ENCODE data around the gene ADAMTS7.
"Not testable (repeated sequence)": the region's sequence is repeated elsewhere in the genome, so short reads cannot be mapped to it uniquely, and the experiment has no call there.

ADAMTS7 gene

GRCh38 chr15:78840661-78841375 lies 29.6 kb upstream of the ADAMTS7 start:
- peak in 1 of 2 experiments; percentile 37 for DNase-seq (ENCODE audit: low spot score in 2 of 2)
- Histone ChIP-seq H3K27me3 (ENCODE audit: low read depth) (peaks cover 2% of the 10 kb centered on the region; the same call in 1 of the 2 replicates), H3K36me3 (replicated peaks) (no peaks in the 10 kb centered on the region), H3K4me1 (no peaks in the 10 kb centered on the region), H3K9me3 (no peaks in the 10 kb centered on the region), H3K4me3 (no peak overlapping the region)
- in situ Hi-C loops (cut with MboI; ENCODE audit: low sequenced_read_pairs) = no loop called here

GRCh38 chr15:78839151-78839550 lies 27.9 kb upstream of the ADAMTS7 start:
- H3K9me3 ChIP-seq; H3K27me3 ChIP-seq (ENCODE audit: low read depth); H3K36me3 ChIP-seq (replicated peaks); DNase-seq (ENCODE audit: low spot score in 2 of 2); H3K4me3 ChIP-seq; H3K4me1 ChIP-seq; in situ Hi-C loops (cut with MboI; ENCODE audit: low sequenced_read_pairs): not testable (repeated sequence)

- H3K27me3 ChIP-seq (ENCODE audit: low read depth) = no peaks in the 10 kb centered on the region
- in situ Hi-C loops (cut with MboI; ENCODE audit: low sequenced_read_pairs) = no loop called here
- no peak for DNase-seq (ENCODE audit: low spot score in 2 of 2)
- no peaks in the 10 kb centered on the region for H3K9me3 ChIP-seq
- no peak overlapping the region for H3K4me3 ChIP-seq
- no peaks in the 10 kb centered on the region for H3K4me1 ChIP-seq
- H3K36me3 ChIP-seq (replicated peaks) = no peaks in the 10 kb centered on the region
These were observed 27.2 kb upstream of the ADAMTS7 start for GRCh38 chr15:78838489-78838888.

- H3K4me1 ChIP-seq = no peaks in the 10 kb centered on the region
- H3K9me3 ChIP-seq = no peaks in the 10 kb centered on the region
- H3K36me3 ChIP-seq (replicated peaks) = no peaks in the 10 kb centered on the region
- no peak for DNase-seq (ENCODE audit: low spot score in 2 of 2)
- in situ Hi-C loops (cut with MboI; ENCODE audit: low sequenced_read_pairs) = no loop called here
- no peak overlapping the region for H3K4me3 ChIP-seq
- no peaks in the 10 kb centered on the region for H3K27me3 ChIP-seq (ENCODE audit: low read depth)
These were observed 26.3 kb upstream of the ADAMTS7 start for GRCh38 chr15:78837543-78837942.

GRCh38 chr15:78837131-78837530 lies 25.9 kb upstream of the ADAMTS7 start:
- H3K4me3 ChIP-seq = no peak overlapping the region
- no peaks in the 10 kb centered on the region for H3K36me3 ChIP-seq (replicated peaks)
- no peaks in the 10 kb centered on the region for H3K9me3 ChIP-seq
- no peak for DNase-seq (ENCODE audit: low spot score in 2 of 2)
- in situ Hi-C loops (cut with MboI; ENCODE audit: low sequenced_read_pairs) = no loop called here
- H3K27me3 ChIP-seq (ENCODE audit: low read depth) = no peaks in the 10 kb centered on the region
- H3K4me1 ChIP-seq = no peaks in the 10 kb centered on the region

GRCh38 chr15:78836333-78836732 lies 25.1 kb upstream of the ADAMTS7 start:
- no peaks in the 10 kb centered on the region for H3K27me3 ChIP-seq (ENCODE audit: low read depth)
- no peaks in the 10 kb centered on the region for H3K36me3 ChIP-seq (replicated peaks)
- no peak overlapping the region for H3K4me3 ChIP-seq
- no peak for DNase-seq (ENCODE audit: low spot score in 2 of 2)
- H3K4me1 ChIP-seq = no peaks in the 10 kb centered on the region
- in situ Hi-C loops (cut with MboI; ENCODE audit: low sequenced_read_pairs) = no loop called here
- no peaks in the 10 kb centered on the region for H3K9me3 ChIP-seq

GRCh38 chr15:78831229-78832207 lies 20.3 kb upstream of the ADAMTS7 start:
- H3K4me1 ChIP-seq = no peaks in the 10 kb centered on the region
- in situ Hi-C loops (cut with MboI; ENCODE audit: low sequenced_read_pairs) = no loop called here
- H3K4me3 ChIP-seq = no peak overlapping the region
- no peak for DNase-seq (ENCODE audit: low spot score in 2 of 2)
- H3K9me3 ChIP-seq = no peaks in the 10 kb centered on the region
- H3K27me3 ChIP-seq (ENCODE audit: low read depth) = no peaks in the 10 kb centered on the region
- H3K36me3 ChIP-seq (replicated peaks) = no peaks in the 10 kb centered on the region

- Histone ChIP-seq H3K4me1 (no peaks in the 10 kb centered on the region), H3K27me3 (ENCODE audit: low read depth) (no peaks in the 10 kb centered on the region), H3K4me3 (no peak overlapping the region), H3K9me3 (no peaks in the 10 kb centered on the region), H3K36me3 (replicated peaks) (no peaks in the 10 kb centered on the region)
- in situ Hi-C loops (cut with MboI; ENCODE audit: low sequenced_read_pairs) = no loop called here
- DNase-seq (ENCODE audit: low spot score in 2 of 2) = no peak
These were observed 19.4 kb upstream of the ADAMTS7 start for GRCh38 chr15:78830514-78831228.

- Histone ChIP-seq H3K4me1 (no peaks in the 10 kb centered on the region), H3K27me3 (ENCODE audit: low read depth) (no peaks in the 10 kb centered on the region), H3K9me3 (no peaks in the 10 kb centered on the region), H3K36me3 (replicated peaks) (no peaks in the 10 kb centered on the region), H3K4me3 (no peak overlapping the region)
- in situ Hi-C loops (cut with MboI; ENCODE audit: low sequenced_read_pairs) = no loop called here
- DNase-seq (ENCODE audit: low spot score in 2 of 2) = no peak
These were observed 17.7 kb upstream of the ADAMTS7 start for GRCh38 chr15:78828920-78829319.

- DNase-seq (ENCODE audit: low spot score in 2 of 2) = no peak
- H3K27me3 ChIP-seq (ENCODE audit: low read depth) = peaks cover 5% of the 10 kb centered on the region; the same call in 1 of the 2 replicates
- no peaks in the 10 kb centered on the region for H3K4me1 ChIP-seq
- H3K36me3 ChIP-seq (replicated peaks) = no peaks in the 10 kb centered on the region
- no peak overlapping the region for H3K4me3 ChIP-seq
- in situ Hi-C loops (cut with MboI; ENCODE audit: low sequenced_read_pairs) = no loop called here
- no peaks in the 10 kb centered on the region for H3K9me3 ChIP-seq
These were observed 11.2 kb upstream of the ADAMTS7 start for GRCh38 chr15:78822514-78822913.

GRCh38 chr15:78811825-78812183 lies 540 bp upstream of the ADAMTS7 start:
- in situ Hi-C loops (cut with MboI; ENCODE audit: low sequenced_read_pairs) = no loop called here
- peaks cover 6% of the 10 kb centered on the region for H3K9me3 ChIP-seq
- H3K4me3 ChIP-seq = peak overlapping the region; percentile 64
- peaks cover 10% of the 10 kb centered on the region for H3K4me1 ChIP-seq
- H3K27me3 ChIP-seq (ENCODE audit: low read depth) = peaks cover 6% of the 10 kb centered on the region; the same call in 1 of the 2 replicates
- DNase-seq (ENCODE audit: low spot score in 2 of 2) = no peak
- H3K36me3 ChIP-seq (replicated peaks) = no peaks in the 10 kb centered on the region

- Histone ChIP-seq H3K36me3 (replicated peaks) (no peaks in the 10 kb centered on the region), H3K9me3 (peaks cover 6% of the 10 kb centered on the region), H3K4me1 (peaks cover 10% of the 10 kb centered on the region), H3K4me3 (peak overlapping the region; percentile 64), H3K27me3 (ENCODE audit: low read depth) (no peaks in the 10 kb centered on the region)
- in situ Hi-C loops (cut with MboI; ENCODE audit: low sequenced_read_pairs) = no loop called here
- peak; percentile 48 to 81 for DNase-seq (ENCODE audit: low spot score in 2 of 2)
These were observed 721 bp downstream of the ADAMTS7 start for GRCh38 chr15:78810362-78811123.

- H3K4me3 ChIP-seq = peak overlapping the region; percentile 64
- no peaks in the 10 kb centered on the region for H3K36me3 ChIP-seq (replicated peaks)
- DNase-seq (ENCODE audit: low spot score in 2 of 2) = no peak
- no peaks in the 10 kb centered on the region for H3K27me3 ChIP-seq (ENCODE audit: low read depth)
- peaks cover 6% of the 10 kb centered on the region for H3K9me3 ChIP-seq
- H3K4me1 ChIP-seq = peaks cover 10% of the 10 kb centered on the region
- in situ Hi-C loops (cut with MboI; ENCODE audit: low sequenced_read_pairs) = no loop called here
These were observed 1.3 kb downstream of the ADAMTS7 start for GRCh38 chr15:78810003-78810361.
